Keratinocyte (primary cell): ENCODE data around the gene SPRY2.

ENCODE experiments used
- EZH2 ChIP-seq: IDR thresholded peaks from one replicate; pipeline ENCODE4 v1.6.1; 2012; ENCODE audit warnings: inconsistent platforms, mild to moderate bottlenecking, low read length, moderate library complexity
- TF ChIP-seq, protein P1 (sequence below), 3 experiments: IDR thresholded peaks in 1 of 3; conservative IDR thresholded peaks in 1 of 3; optimal IDR thresholded peaks in 1 of 3; 2 replicates in 2 of 3; 3 replicates in 1 of 3; pipeline versions ENCODE3 to v1.5.1; 2011; ENCODE audit warnings: low read length in 3 of 3, mild to moderate bottlenecking in 3 of 3, moderate library complexity in 2 of 3, control low read depth in 1 of 3, inconsistent platforms in 1 of 3; ENCODE audit not compliant: insufficient read depth in 2 of 3; ENCODE audit errors: extremely low read depth in 1 of 3

DNA sequence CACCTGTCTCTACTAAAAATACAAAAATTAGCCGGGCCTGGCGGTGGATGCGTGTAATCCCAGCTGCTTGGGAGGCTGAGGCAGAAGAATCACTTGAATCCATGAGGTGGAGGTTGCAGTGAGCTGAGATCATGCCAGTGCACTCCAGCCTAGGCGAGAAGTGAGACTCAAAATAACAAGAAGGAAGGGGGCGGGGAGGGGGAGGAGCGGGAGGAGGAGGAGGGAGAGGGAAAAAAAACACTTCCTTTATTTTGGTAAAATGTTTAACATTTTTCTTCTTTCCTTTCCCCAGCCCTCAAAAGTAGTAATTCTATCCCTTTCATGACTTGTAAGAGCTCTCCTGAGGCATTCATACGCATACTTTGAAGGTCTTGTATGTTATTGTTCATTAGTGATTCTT is 44.3 kb downstream of the SPRY2 start:
- TF ChIP-seq, protein P1, sequence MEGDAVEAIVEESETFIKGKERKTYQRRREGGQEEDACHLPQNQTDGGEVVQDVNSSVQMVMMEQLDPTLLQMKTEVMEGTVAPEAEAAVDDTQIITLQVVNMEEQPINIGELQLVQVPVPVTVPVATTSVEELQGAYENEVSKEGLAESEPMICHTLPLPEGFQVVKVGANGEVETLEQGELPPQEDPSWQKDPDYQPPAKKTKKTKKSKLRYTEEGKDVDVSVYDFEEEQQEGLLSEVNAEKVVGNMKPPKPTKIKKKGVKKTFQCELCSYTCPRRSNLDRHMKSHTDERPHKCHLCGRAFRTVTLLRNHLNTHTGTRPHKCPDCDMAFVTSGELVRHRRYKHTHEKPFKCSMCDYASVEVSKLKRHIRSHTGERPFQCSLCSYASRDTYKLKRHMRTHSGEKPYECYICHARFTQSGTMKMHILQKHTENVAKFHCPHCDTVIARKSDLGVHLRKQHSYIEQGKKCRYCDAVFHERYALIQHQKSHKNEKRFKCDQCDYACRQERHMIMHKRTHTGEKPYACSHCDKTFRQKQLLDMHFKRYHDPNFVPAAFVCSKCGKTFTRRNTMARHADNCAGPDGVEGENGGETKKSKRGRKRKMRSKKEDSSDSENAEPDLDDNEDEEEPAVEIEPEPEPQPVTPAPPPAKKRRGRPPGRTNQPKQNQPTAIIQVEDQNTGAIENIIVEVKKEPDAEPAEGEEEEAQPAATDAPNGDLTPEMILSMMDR (optimal IDR thresholded peaks at IDR 0.05 in 1 of 3, IDR thresholded peaks at IDR 0.05 in 1 of 3, conservative IDR thresholded peaks at IDR 0.05 in 1 of 3; ENCODE audit: extremely low read depth in 1 of 3, insufficient read depth in 2 of 3, low read length in 3 of 3): no peak
- TF ChIP-seq EZH2: no peak
